GM12878 (cell line): ENCODE results near the gene MGLL. TPM values are rescaled to one million over a fixed set of nuclear protein-coding genes. Genes with fewer than 3 reads are reported as not detected.

Experiments
- ATAC-seq: fragments of 200-7000 bp; cut with Tn5 transposase; 3 replicates; pipeline ENCODE4 v1.9.1; 2020; ENCODE audit warnings: mild to moderate bottlenecking, moderate library complexity
- BruUV-seq: library from RNA; stranded (reverse); fragments of 400-500 nt; replicated peaks from 2 replicates; lab custom pipeline; 2021; lab: Mats Ljungman, UMichigan
- CTCF ChIA-PET: fragments of 300-600 bp; sonication (Branson Sonifier 250); formaldehyde crosslinking; extraction: SDS; loops from one replicate; lab custom pipeline; 2021; ENCODE audit warnings: inconsistent platforms; lab: Yijun Ruan, JAX
- POLR2A ChIA-PET: fragments of 350-600 bp; formaldehyde crosslinking; extraction: SDS; loops from one replicate; lab custom pipeline; 2021; ENCODE audit warnings: inconsistent platforms; lab: Charles Lee
- RAD21 ChIA-PET: fragments of 300-600 bp; sonication (Branson Sonifier 250); formaldehyde crosslinking; loops from one replicate; lab custom pipeline; 2023; ENCODE audit warnings: antibody characterized with exemption; ENCODE audit not compliant: unreplicated experiment; lab: Charles Lee
- SMC1A ChIA-PET: fragments of 300-600 bp; sonication (Branson Sonifier 250); formaldehyde crosslinking; loops from one replicate; lab custom pipeline; 2023; ENCODE audit not compliant: unreplicated experiment, uncharacterized antibody; lab: Charles Lee
- DNase-seq: peaks from one replicate; pipeline ENCODE4 v3.0.0-alpha.2; 2011; ENCODE audit warnings: low read depth, low spot score
- FAIRE-seq: peaks from 3 replicates; lab custom pipeline; 2011; peaks lifted over from hg19 to GRCh38; lab: Jason Lieb, UNC
- H2AFZ ChIP-seq: 2 replicates; pipeline ENCODE4 v1.6.0; 2011; ENCODE audit warnings: low read depth, low read length, control low read depth; ENCODE audit not compliant: control insufficient read depth
- H3K27ac ChIP-seq: 2 replicates; pipeline ENCODE4 v1.5.1; 2011; ENCODE audit warnings: control low read depth; ENCODE audit not compliant: control insufficient read depth, insufficient read depth
- H3K27me3 ChIP-seq, 2 experiments: replicated peaks in 1 of 2; 2 replicates each; pipeline versions ENCODE4 v1.6.0 to v1.6.1; 2011; ENCODE audit warnings: low read length in 1 of 2; ENCODE audit not compliant: control insufficient read depth in 2 of 2, insufficient read depth in 2 of 2
- H3K36me3 ChIP-seq, 2 experiments: 2 replicates each; pipeline ENCODE4 v1.5.1; 2011; ENCODE audit warnings: low read length in 1 of 2; ENCODE audit not compliant: control insufficient read depth in 2 of 2, insufficient read depth in 2 of 2
- H3K4me1 ChIP-seq: 2 replicates; pipeline ENCODE4 v1.6.1; 2011; ENCODE audit warnings: mild to moderate bottlenecking, low read length, moderate library complexity, mixed read lengths; ENCODE audit not compliant: control insufficient read depth, insufficient read depth
- H3K4me2 ChIP-seq: 2 replicates; pipeline ENCODE4 v1.6.0; 2011; ENCODE audit warnings: control low read depth; ENCODE audit not compliant: control insufficient read depth, insufficient read depth
- H3K4me3 ChIP-seq: fragments of 200-600 bp; sonication (generic); 2 replicates; pipeline ENCODE4 v1.5.1; 2016
- H3K79me2 ChIP-seq: 2 replicates; pipeline ENCODE4 v1.6.0; 2011; ENCODE audit warnings: low read length; ENCODE audit not compliant: control insufficient read depth, insufficient read depth
- H3K9ac ChIP-seq: 2 replicates; pipeline ENCODE4 v1.8.0; 2011; ENCODE audit warnings: low read length, control low read depth, mixed read lengths; ENCODE audit not compliant: control insufficient read depth, insufficient read depth
- H3K9me3 ChIP-seq: replicated peaks from 3 replicates; pipeline ENCODE4 v1.5.1; 2011; ENCODE audit warnings: mild to moderate bottlenecking, low read length; ENCODE audit not compliant: control insufficient read depth, insufficient read depth
- H4K20me1 ChIP-seq: 2 replicates; pipeline ENCODE4 v1.6.0; 2011; ENCODE audit not compliant: control insufficient read depth, insufficient read depth
- CTCF ChIP-seq, 3 experiments: IDR thresholded peaks in 2 of 3; conservative IDR thresholded peaks in 1 of 3; 2 replicates each; pipeline ENCODE4 v1.5.1; 2011; ENCODE audit warnings: low read depth in 3 of 3, low read length in 3 of 3, mild to moderate bottlenecking in 3 of 3, control low read depth in 2 of 3, moderate library complexity in 2 of 3, inconsistent platforms in 1 of 3, mixed read lengths in 1 of 3; ENCODE audit not compliant: control insufficient read depth in 2 of 3, insufficient read depth in 1 of 3; ENCODE audit errors: extremely low read depth in 1 of 3
- EGR1 ChIP-seq, 2 experiments: IDR thresholded peaks; 1 replicate in 1 of 2; 2 replicates in 1 of 2; pipeline ENCODE4 v1.6.1; 2011 to 2012; ENCODE audit warnings: low read depth in 2 of 2, low read length in 2 of 2, borderline replicate concordance in 1 of 2, mild to moderate bottlenecking in 1 of 2, moderate library complexity in 1 of 2
- ZBTB4 ChIP-seq: fragments of 450-650 bp; formaldehyde crosslinking; IDR thresholded peaks from 2 replicates; pipeline ENCODE4 v1.4.0; 2022; ENCODE audit warnings: mild to moderate bottlenecking, moderate library complexity
- WGBS: methylation state at CpG from one replicate; pipeline ENCODE4 v1.1.6; 2016; ENCODE audit warnings: low lambda C conversion rate; ENCODE audit not compliant: insufficient replicate concordance, insufficient coverage; ENCODE audit errors: missing lambda C conversion rate; 5-methylcytosine and 5-hydroxymethylcytosine counted together
- in situ Hi-C: fragments of 300-500 bp; cut with MboI; formaldehyde crosslinking; loops from 9 replicates; pipeline ENCODE4 v1.14.3; 2018; ENCODE audit warnings: mixed read lengths
- intact Hi-C: fragments of 100-400 bp; cut with micrococcal nuclease; formaldehyde crosslinking; loops from one replicate; pipeline ENCODE4 v1.14.2; 2022; ENCODE audit not compliant: unreplicated experiment
- polyA plus RNA-seq, 11 experiments: library from polyadenylated mRNA; depleted of rRNA in 4 of 11; unstranded in 6 of 11; stranded (reverse) in 5 of 11; fragments of >200 nt; fragmentation: Nextera tagmentation in 4 of 11; fragmentation: Illumina TruSeq in 1 of 11; extraction: Ambion mirVana in 4 of 11; extraction: Trizol in 1 of 11; gene quantifications; 1 replicate in 1 of 11; 2 replicates in 10 of 11; pipeline versions ENCODE4 v1.2.1 to v1.2.3, GENCODE V29; 2011 to 2016; ENCODE audit warnings: inconsistent platforms in 2 of 11, missing spikeins in 2 of 11, low read depth in 1 of 11
- total RNA-seq, 4 experiments: library from RNA; depleted of rRNA in 3 of 4; stranded (reverse); fragments of >200 nt in 3 of 4; fragmentation: Illumina TruSeq in 1 of 4; extraction: Trizol in 1 of 4; gene quantifications; 2 replicates each; pipeline versions ENCODE4 v1.2.1 to v1.2.3, GENCODE V29; 2013 to 2021

Gene MGLL
- total and polyA plus RNA-seq, 10 of the 15 experiments (the other 5 are each of a cell fraction or from before 2014, with no cell fraction given): 44.9 to 177 (median 72.9) TPM

GRCh38 chr3:127788451-127788909 is 33.8 kb downstream of the MGLL start (continued):
- no peak for TF ChIP-seq ZBTB4 (CRISPR knock-in tag)

GRCh38 chr3:127787571-127788365 is 34.5 kb downstream of the MGLL start:
- whole genome bisulfite sequencing: 92% methylated on average over 16 of the region's 16 CpGs
- Histone ChIP-seq H2AFZ (no peak overlapping the region), H3K4me1 (peaks cover 21% of the 10 kb centered on the region), H3K79me2 (no peaks in the 10 kb centered on the region; the same call in 1 of the 2 replicates), H3K36me3 (peaks cover 5 to 15% of the 10 kb centered on the region in 2 experiments; a peak in 3 of 4 replicates), H3K27me3 (no peaks in the 10 kb centered on the region), H3K27ac (no peak overlapping the region), H3K9me3 (no peaks in the 10 kb centered on the region), H3K4me3 (no peak overlapping the region), H3K4me2 (no peak overlapping the region), H3K9ac (no peak overlapping the region), H4K20me1 (no peaks in the 10 kb centered on the region)
- ChIA-PET CTCF (interaction anchor here (1.5 kb wide), 1 partner anchor 37 kb away, joined by 4 read pairs; no protein-coding TSS in a partner anchor), SMC1A (no interaction called here), RAD21 (no interaction called here), POLR2A (no interaction called here)
- TF ChIP-seq CTCF (IDR thresholded peaks at IDR 0.05 in 2 of 3, conservative IDR thresholded peaks at IDR 0.05 in 1 of 3; ENCODE audit: control insufficient read depth in 2 of 3, extremely low read depth in 1 of 3, insufficient read depth in 1 of 3, low read depth in 3 of 3, low read length in 3 of 3) (no peak), EGR1 (IDR thresholded peaks at IDR 0.05; ENCODE audit: borderline replicate concordance in 1 of 2, low read depth in 2 of 2, low read length in 2 of 2) (no peak)
- in situ Hi-C loops (no loop called here), intact Hi-C loops (no loop called here)
- BruUV-seq: no TSS peak
- FAIRE-seq (no peak), DNase-seq (no peak), ATAC-seq (no peak)
